DMS 273 treated with DMSO at 0.1 percent for 48 hours (cell line): ENCODE measurements around the gene KPNB1.

ENCODE experiments used
- DNase-seq: peaks from one replicate; lab custom pipeline; 2025; lab: John Stamatoyannopoulos, UW

KPNB1 gene

DNA sequence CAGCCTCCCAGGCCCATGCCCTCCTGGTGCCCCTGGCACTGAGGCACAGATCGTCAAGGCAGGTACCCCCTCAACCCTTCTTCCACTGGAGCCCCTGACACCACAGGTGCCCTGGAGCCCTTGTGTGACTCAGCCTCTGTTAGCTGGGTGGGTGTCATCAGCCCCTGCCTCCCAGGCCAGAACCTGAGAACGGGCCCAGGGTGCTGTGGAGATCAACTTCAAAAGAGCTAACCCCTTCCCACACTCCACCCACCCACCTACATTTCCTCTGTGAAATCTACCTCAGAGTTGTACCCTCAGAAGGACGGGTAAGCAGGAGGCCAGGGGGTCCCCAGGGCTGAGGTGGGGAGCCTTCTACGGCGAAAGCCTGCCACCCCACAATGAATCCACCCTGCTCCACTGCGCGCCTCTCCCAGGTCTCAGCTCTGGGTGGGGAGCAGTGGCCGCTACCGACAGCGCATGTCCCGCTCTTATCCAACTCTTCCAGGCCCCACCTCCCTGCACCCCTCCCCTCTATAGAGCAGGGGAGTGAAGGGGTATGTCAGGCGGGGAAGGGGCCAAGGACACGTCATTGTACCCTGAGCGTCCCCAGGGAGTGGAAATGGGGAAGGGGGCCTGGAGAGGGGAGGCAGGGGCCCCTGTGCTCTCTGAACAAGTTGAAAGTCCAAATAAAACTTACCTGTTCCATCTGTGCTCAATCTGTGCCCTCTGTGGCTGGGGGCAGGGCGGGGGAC lies 61.8 kb downstream of the KPNB1 start:
- DNase-seq, result no peak

GRCh38 chr17:47712330-47713023 lies 62.8 kb downstream of the KPNB1 start:
- no peak for DNase-seq

GRCh38 chr17:47713980-47714700 lies 64.4 kb downstream of the KPNB1 start:
- no peak for DNase-seq

GRCh38 chr17:47714773-47715396 lies 65.2 kb downstream of the KPNB1 start:
- no peak for DNase-seq

DNA sequence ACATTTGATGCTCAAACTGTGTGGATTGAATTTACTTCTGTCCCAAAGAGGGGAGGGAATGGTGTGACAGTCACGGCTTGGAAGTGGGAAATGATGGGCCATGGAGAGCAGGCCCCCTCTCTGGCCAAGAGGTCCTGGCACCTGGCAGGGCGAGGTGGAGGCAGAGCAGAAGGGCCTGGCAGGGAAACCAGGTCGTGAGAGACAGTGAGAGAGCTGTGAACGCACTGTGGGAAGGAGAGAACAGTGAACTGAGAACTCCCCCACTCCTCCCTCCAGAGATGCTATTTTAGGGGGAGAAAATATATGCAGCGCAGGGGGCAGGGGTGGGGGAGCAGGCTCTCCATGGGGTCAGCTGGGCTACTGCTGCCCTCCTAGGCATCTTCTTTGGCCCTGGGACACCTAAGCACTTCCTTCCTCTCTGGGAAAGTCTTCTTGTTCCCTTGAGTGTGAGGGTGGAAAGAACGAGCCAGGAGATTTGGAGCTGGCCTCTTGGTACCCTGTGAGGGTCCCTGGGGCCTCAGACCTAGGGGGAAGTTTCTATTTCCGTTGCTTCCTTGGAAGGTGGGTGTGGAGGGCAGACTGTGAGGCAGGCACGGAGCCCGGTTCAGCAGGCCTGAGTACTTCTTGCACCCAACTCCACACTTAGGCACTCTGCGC lies 66.1 kb downstream of the KPNB1 start:
- DNase-seq, result no peak

- no peak for DNase-seq
These were observed 66.7 kb downstream of the KPNB1 start for GRCh38 chr17:47716375-47716774.

GRCh38 chr17:47717261-47717697 lies 67.6 kb downstream of the KPNB1 start:
- no peak for DNase-seq

- no peak for DNase-seq
These were observed 68.4 kb downstream of the KPNB1 start for GRCh38 chr17:47717979-47718621.

DNA sequence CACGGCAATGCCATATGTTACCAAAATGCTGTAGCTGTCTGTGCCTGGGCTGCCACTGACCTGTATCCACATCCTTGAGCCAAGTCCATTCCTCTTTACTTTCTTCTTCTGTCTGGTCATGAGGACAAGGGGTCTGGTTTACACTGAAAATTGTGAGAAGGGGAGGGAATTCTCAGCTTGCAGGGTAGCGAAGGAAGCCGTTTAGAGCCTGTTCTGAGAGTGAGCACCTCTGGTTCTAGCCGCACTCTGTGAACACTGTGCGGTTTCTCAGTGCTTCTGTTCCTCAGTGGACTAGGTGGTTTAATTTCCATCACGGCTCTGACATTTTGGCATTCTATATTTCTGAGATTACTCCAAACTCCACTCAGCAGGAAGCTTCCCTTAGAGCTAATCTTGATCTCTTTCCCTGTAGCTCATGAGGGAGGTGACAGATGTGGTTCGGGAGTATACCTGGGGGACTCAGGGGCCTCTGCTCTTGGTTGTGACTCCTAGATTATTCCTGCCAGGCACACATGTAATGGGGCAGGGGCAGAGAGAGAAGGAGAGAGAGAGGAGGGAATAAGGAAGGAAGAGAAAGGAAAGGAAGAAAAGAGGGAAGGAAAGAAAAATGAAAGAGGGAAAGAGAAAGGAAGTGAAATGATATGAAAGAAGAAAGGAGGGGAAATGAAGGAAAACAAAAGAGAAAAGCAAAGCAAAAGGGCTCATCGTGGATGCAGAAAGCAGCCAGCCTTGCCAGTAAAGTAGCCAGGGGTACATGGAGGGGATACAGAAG lies 69.1 kb downstream of the KPNB1 start:
- DNase-seq, result no peak

DNA sequence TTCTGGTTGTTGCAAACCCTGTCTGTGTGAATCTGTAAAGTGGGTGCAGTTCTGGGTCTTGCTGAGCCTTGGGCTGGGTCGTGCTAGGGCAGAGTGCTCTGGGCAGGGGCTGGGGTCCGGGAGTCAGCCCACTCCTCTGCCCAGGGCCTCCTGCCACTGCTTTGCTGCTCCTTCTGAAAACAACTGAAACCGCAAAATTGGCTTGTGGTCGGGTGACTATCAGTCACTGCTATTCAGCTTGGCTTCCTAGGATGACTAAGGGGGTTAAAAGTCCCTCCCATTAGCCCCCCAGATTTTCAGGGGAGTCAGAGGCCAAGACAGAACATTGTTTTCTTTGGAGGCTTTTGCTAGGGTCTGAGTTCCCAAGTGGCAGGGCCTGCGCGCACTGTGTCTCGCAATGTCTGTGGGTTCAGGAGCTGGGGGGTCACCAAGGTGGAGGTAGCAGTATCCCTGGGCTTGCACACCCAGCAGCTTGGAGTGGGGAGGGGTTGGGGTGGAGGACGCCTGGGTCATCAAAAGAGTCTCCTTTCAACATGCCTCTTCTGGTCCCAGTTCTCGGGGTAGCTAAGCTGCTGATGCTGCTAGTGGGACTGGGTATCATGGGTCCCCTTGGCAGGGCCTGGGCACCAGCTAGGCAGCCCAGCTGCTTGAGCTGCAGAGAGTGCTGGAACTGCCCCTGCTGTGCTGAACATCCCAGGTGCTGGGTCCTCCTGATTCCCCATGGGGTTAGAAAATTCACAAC lies 69.9 kb downstream of the KPNB1 start:
- no peak for DNase-seq

DNA sequence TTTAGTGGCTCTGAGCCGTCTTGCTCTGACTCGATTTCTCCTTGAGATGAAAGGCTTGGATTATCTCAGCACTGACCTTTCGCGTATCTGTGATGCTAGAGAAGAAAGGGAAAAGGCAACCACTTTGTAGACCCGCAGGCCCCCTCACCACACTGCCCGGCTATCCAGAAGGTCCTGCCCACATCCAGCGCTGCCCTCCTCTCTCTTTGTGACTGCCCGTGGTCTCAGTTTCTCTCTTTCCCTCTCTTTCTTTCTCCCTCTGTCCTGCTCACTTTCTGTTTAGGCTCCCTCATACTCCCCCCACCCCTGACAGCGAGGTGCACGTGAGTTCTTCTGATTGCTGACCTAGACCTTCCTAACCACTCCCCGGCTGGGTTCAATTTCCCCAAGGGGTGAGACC lies 70.5 kb downstream of the KPNB1 start:
- DNase-seq, result no peak

GRCh38 chr17:47720754-47721533 lies 71.2 kb downstream of the KPNB1 start:
- no peak for DNase-seq

DNA sequence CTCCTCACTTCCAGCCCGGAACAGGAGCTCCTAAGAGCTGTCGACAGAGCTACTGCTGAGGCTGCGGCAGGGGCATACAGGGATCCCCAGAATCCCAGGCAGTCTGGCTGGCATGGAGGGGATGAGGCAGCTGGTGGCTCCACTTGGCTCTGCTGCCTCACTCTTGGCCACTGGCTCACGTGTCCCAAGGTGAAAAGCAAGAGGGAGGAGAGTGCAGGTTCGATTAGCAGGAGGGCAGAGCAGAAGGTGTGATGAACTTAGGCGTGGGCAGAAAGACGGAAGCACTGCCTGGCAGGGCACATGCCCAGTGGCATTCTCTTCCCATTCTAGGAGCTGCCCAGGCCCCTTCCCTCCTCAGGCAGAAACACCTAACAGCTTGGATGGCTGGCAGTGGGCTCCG lies 72.0 kb downstream of the KPNB1 start:
- no peak for DNase-seq

DNA sequence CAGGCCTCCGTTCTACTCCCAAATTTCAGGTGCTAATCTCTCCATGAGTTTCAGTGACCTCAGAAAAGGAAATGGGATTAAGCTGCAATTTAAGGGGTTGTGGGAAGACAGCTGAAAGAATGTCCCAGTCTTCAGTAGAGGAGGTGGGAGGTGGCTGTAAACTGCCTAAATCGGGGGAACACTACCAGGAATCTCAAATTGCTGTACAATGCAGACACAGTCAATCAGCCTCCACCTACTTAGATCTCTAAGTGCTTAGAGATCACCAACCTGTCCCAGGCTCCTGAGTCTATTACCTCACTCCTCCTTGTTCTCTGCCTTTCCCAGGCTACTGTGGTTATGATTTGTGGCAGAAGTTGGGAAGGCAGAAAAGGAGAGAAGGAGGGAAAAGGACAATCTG lies 75.0 kb downstream of the KPNB1 start:
- no peak for DNase-seq

GRCh38 chr17:47725446-47726111 lies 75.9 kb downstream of the KPNB1 start:
- DNase-seq, result no peak

DNA sequence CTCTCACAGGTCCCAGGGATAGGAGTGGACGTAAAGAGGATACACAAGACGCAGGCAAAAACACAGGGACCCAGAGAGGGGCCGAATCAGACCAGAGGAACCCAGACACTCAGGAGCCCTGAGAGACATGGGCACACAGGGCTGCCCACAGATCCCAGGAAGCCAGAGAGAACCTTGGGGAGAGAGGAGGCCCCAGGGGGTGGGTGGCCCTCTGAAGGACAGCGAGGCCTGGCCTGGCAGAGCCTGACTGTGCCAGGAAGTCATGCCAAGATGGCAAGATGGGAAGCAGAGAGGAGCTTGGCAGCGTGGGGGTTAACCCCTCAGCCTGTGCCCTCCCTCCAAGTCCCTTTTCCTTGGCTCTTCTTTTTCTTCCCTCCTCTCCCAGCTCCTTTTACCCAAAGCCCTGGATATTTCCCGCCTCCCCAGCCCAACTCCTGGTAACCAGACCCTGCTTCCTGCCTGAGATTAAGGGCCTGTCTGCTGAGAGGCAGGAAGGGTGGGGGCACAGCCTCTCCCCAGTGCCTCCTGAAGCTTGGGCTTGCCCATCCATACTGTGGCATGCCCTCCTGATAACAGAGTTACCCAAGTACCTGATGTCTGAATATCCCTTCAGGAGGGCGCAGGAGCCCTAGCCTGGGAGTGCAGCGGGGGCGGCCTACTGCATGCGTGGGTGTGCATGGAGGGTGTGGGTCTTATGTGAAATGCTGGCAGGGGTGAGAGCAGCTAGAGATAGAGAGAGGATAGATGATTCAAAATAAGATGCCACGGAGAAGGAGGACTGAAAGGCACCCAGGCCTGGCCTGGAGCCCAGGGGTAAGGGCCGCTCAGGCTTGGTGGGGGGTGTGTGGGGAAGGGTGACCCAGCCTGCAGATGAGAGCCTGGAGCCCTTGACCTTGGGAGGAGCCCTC lies 77.3 kb downstream of the KPNB1 start:
- no peak for DNase-seq

GRCh38 chr17:47727704-47728036 lies 78.0 kb downstream of the KPNB1 start:
- no peak for DNase-seq
